Calu3 (cell line): ENCODE results near the gene SMAP1. TPM values are rescaled to one million over a fixed set of nuclear protein-coding genes. Genes with fewer than 3 reads are reported as not detected.

Experiments used
- BruUV-seq: library from RNA; stranded (reverse); fragments of 400-500 nt; replicated peaks from 2 replicates; lab custom pipeline; 2021; lab: Mats Ljungman, UMichigan
- CTCF ChIA-PET: fragments of 300-600 bp; sonication (Branson Sonifier 250); formaldehyde crosslinking; loops from one replicate; lab custom pipeline; 2022; ENCODE audit warnings: antibody characterized with exemption; lab: Charles Lee
- DNase-seq: peaks from one replicate; pipeline ENCODE4 v3.0.0; 2022
- H3K27ac Mint-ChIP-seq: one replicate; pipeline ENCODE4 v1.8.0; 2022; ENCODE audit warnings: mixed read lengths; ENCODE audit not compliant: unreplicated experiment
- H3K27me3 Mint-ChIP-seq: one replicate; pipeline ENCODE4 v1.8.0; 2022; ENCODE audit warnings: mixed read lengths; ENCODE audit not compliant: unreplicated experiment
- H3K36me3 Mint-ChIP-seq: one replicate; pipeline ENCODE4 v1.8.0; 2022; ENCODE audit warnings: mild to moderate bottlenecking, moderate library complexity, mixed read lengths; ENCODE audit not compliant: insufficient read depth, unreplicated experiment
- H3K4me1 Mint-ChIP-seq: one replicate; pipeline ENCODE4 v1.8.0; 2022; ENCODE audit warnings: mild to moderate bottlenecking, low read depth, mixed read lengths; ENCODE audit not compliant: unreplicated experiment
- H3K4me3 Mint-ChIP-seq: one replicate; pipeline ENCODE4 v1.8.0; 2022; ENCODE audit warnings: mild to moderate bottlenecking, low read depth, moderate library complexity, mixed read lengths; ENCODE audit not compliant: unreplicated experiment
- H3K9me3 Mint-ChIP-seq: one replicate; pipeline ENCODE4 v1.8.0; 2022; ENCODE audit warnings: low read depth, mixed read lengths; ENCODE audit not compliant: unreplicated experiment
- CTCF ChIP-seq: fragments of 200-600 bp; IDR thresholded peaks from one replicate; pipeline ENCODE4 v1.8.0; 2022; ENCODE audit warnings: antibody characterized with exemption; ENCODE audit not compliant: unreplicated experiment
- intact Hi-C: fragments of 100-400 bp; cut with micrococcal nuclease; formaldehyde crosslinking; loops from one replicate; pipeline ENCODE4 v1.10.0; 2022; ENCODE audit not compliant: unreplicated experiment
- total RNA-seq: library from RNA; stranded (reverse); gene quantifications from 2 replicates; pipeline ENCODE4 v1.2.3, GENCODE V29; 2022

Gene SMAP1
- total RNA-seq, 1 experiment from 2014 or later = 35.7 TPM

GRCh38 chr6:70708448-70708847, 40.8 kb downstream of the SMAP1 start:
- no peak overlapping the region for H3K27ac Mint-ChIP-seq
- CTCF ChIA-PET = interaction anchor here (2.0 kb wide), 1 partner anchor 247 kb away, joined by 8 read pairs; no protein-coding TSS in a partner anchor
- H3K4me1 Mint-ChIP-seq = peaks cover 36% of the 10 kb centered on the region
- H3K27me3 Mint-ChIP-seq = no peaks in the 10 kb centered on the region
- no peak for DNase-seq
- peaks cover 5% of the 10 kb centered on the region for H3K9me3 Mint-ChIP-seq
- no TSS peak for BruUV-seq
- TF ChIP-seq CTCF = no peak
- no peak overlapping the region for H3K4me3 Mint-ChIP-seq
- H3K36me3 Mint-ChIP-seq = no peaks in the 10 kb centered on the region
- intact Hi-C loops = no loop called here

- peak overlapping the region; percentile 71 for H3K27ac Mint-ChIP-seq
- H3K4me3 Mint-ChIP-seq = no peak overlapping the region
Observed at GRCh38 chr6:70709826-70710225, 42.1 kb downstream of the SMAP1 start.

GRCh38 chr6:70714716-70715257, 47.1 kb downstream of the SMAP1 start:
- Mint-ChIP-seq H3K27ac (no peak overlapping the region), H3K4me3 (no peak overlapping the region), H3K27me3 (no peaks in the 10 kb centered on the region), H3K4me1 (peaks cover 30% of the 10 kb centered on the region), H3K9me3 (peaks cover 13% of the 10 kb centered on the region), H3K36me3 (no peaks in the 10 kb centered on the region)
- no peak for TF ChIP-seq CTCF
- intact Hi-C loops = no loop called here
- CTCF ChIA-PET = no interaction called here
- DNase-seq = no peak
- BruUV-seq = no TSS peak

More at GRCh38 chr6:70709826-70710225, 42.1 kb downstream of the SMAP1 start:
- Mint-ChIP-seq H3K36me3 (no peaks in the 10 kb centered on the region), H3K9me3 (peaks cover 13% of the 10 kb centered on the region), H3K27me3 (no peaks in the 10 kb centered on the region), H3K4me1 (peaks cover 43% of the 10 kb centered on the region)
- no TSS peak for BruUV-seq
- CTCF ChIA-PET = interaction anchor here (0.6 to 1.4 kb wide), 3 partner anchors 174 to 896 kb away, joined by 3 to 9 read pairs (median 3); no protein-coding TSS in a partner anchor
- TF ChIP-seq CTCF = no peak
- intact Hi-C loops = no loop called here
- peak; percentile 25 for DNase-seq

GRCh38 chr6:70717038-70717801, 49.5 kb downstream of the SMAP1 start:
- intact Hi-C loops = no loop called here
- Mint-ChIP-seq H3K36me3 (no peaks in the 10 kb centered on the region), H3K27ac (no peak overlapping the region), H3K4me3 (no peak overlapping the region), H3K27me3 (no peaks in the 10 kb centered on the region), H3K9me3 (peaks cover 13% of the 10 kb centered on the region), H3K4me1 (peaks cover 26% of the 10 kb centered on the region)
- CTCF ChIA-PET = no interaction called here
- no peak for TF ChIP-seq CTCF
- no TSS peak for BruUV-seq
- no peak for DNase-seq
